OCI-LY1 (cell line): ENCODE data around the gene PRTG.

Experiments used
- EZH2 ChIP-seq: fragments of 200-600 bp; sonication (generic), shearing (Covaris generic); IDR thresholded peaks from 2 replicates; pipeline ENCODE4 v1.8.0; 2017; ENCODE audit warnings: borderline replicate concordance, mixed run types, mild to moderate bottlenecking, antibody characterized with exemption, low read length, moderate library complexity, mixed read lengths
- TF ChIP-seq, protein P1 (sequence below): fragments of 200-600 bp; sonication (generic), shearing (Covaris generic); IDR thresholded peaks from 2 replicates; pipeline ENCODE4 v1.5.1; 2017; ENCODE audit warnings: mild to moderate bottlenecking, antibody characterized with exemption, low read length, moderate library complexity, mixed read lengths

DNA sequence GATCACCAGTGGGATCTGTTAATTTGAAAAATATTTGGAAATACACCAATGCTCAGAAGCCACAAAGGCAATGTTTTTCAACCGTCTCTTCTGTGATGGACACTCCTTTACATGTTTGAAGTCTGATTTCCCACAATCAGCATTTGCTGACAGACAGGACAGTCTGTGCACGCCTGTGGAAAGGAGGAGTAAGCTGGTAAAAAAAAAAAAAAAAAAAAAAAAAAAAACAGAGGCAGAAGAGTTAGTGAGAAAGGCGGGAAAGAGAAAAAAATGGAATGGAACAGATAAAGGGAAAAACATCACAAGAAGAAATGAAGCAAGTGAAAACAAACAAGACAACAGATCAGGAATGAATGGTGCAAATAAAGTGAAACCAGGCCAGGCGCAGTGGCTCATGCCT, 35.0 kb downstream of the PRTG start:
- no peak for TF ChIP-seq EZH2
- TF ChIP-seq, protein P1, sequence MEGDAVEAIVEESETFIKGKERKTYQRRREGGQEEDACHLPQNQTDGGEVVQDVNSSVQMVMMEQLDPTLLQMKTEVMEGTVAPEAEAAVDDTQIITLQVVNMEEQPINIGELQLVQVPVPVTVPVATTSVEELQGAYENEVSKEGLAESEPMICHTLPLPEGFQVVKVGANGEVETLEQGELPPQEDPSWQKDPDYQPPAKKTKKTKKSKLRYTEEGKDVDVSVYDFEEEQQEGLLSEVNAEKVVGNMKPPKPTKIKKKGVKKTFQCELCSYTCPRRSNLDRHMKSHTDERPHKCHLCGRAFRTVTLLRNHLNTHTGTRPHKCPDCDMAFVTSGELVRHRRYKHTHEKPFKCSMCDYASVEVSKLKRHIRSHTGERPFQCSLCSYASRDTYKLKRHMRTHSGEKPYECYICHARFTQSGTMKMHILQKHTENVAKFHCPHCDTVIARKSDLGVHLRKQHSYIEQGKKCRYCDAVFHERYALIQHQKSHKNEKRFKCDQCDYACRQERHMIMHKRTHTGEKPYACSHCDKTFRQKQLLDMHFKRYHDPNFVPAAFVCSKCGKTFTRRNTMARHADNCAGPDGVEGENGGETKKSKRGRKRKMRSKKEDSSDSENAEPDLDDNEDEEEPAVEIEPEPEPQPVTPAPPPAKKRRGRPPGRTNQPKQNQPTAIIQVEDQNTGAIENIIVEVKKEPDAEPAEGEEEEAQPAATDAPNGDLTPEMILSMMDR = no peak
